Kidney (tissue), 14 donors: ENCODE data around the gene ADM2. TPM values are rescaled to one million over a fixed set of nuclear protein-coding genes. Genes with fewer than 3 reads are reported as not detected.

ENCODE experiments used
- DNase-seq, 5 donors: peaks; one replicate each; pipeline ENCODE4 v3.0.0-alpha.2; 2013 to 2020
- FAIRE-seq: peaks from 2 replicates; lab custom pipeline; 2012; peaks lifted over from hg19 to GRCh38; lab: Jason Lieb, UNC
- H3K27ac ChIP-seq, 2 donors: one replicate each; pipeline ENCODE4 v1.7.0; 2013; ENCODE audit warnings: low read depth in 2 of 2, low read length in 2 of 2, inconsistent platforms in 1 of 2
- H3K27me3 ChIP-seq: one replicate; pipeline ENCODE4 v1.7.1; 2013; ENCODE audit warnings: low read length, inconsistent platforms; ENCODE audit not compliant: control insufficient read depth, insufficient read depth
- H3K36me3 ChIP-seq, 3 donors: one replicate each; pipeline versions ENCODE4 v1.7.0 to v1.7.1; 2013; ENCODE audit warnings: low read length in 3 of 3, control low read depth in 1 of 3, inconsistent platforms in 1 of 3; ENCODE audit not compliant: insufficient read depth in 3 of 3, control insufficient read depth in 2 of 3
- H3K4me1 ChIP-seq, 3 donors: one replicate each; pipeline versions ENCODE4 v1.7.0 to v1.7.1; 2013; ENCODE audit warnings: low read length in 3 of 3, inconsistent platforms in 1 of 3, low read depth in 1 of 3; ENCODE audit not compliant: control insufficient read depth in 2 of 3, insufficient read depth in 2 of 3
- H3K4me3 ChIP-seq, 3 donors: one replicate each; pipeline versions ENCODE4 v1.7.0 to v1.8.1; 2013; ENCODE audit warnings: low read length in 3 of 3, control low read depth in 1 of 3, inconsistent platforms in 1 of 3
- H3K9ac ChIP-seq, 3 donors: one replicate each; pipeline versions ENCODE4 v1.7.0 to v1.7.1; 2013; ENCODE audit warnings: low read length in 3 of 3, control low read depth in 1 of 3, inconsistent platforms in 1 of 3
- H3K9me3 ChIP-seq, 3 donors: one replicate each; pipeline versions ENCODE4 v1.7.0 to v1.7.1; 2013; ENCODE audit warnings: low read length in 3 of 3, control low read depth in 1 of 3, inconsistent platforms in 1 of 3; ENCODE audit not compliant: control insufficient read depth in 2 of 3, insufficient read depth in 1 of 3
- intact Hi-C: fragments of 100-400 bp; cut with DNase I; formaldehyde crosslinking; loops from one replicate; pipeline ENCODE4 v1.11.1; 2022
- polyA plus RNA-seq: library from polyadenylated mRNA; stranded (reverse); fragments of 350-450 nt; fragmentation: Illumina TruSeq; extraction: RNeasy Lipid Tissue Mini Kit (QIAGEN cat#74804); gene quantifications from one replicate; pipeline ENCODE4 v1.2.3, GENCODE V29; 2014; ENCODE audit warnings: low read depth, low replicate concordance; ENCODE audit not compliant: insufficient read depth
- total RNA-seq: library from RNA; stranded (reverse); fragmentation: NEBNext Ultra II Directional; extraction: Animal tissue kit (Norgen Biotek cat#: 25700); gene quantifications from one replicate; pipeline ENCODE4 v1.2.1, GENCODE V29; 2021
- TF ChIP-seq, protein P1 (sequence below): IDR thresholded peaks from 3 replicates; pipeline ENCODE4 v1.5.1; 2012; ENCODE audit warnings: mild to moderate bottlenecking, moderate library complexity, borderline replicate concordance; ENCODE audit not compliant: insufficient read depth; ENCODE audit errors: extremely low read depth
- donor health status: control.
- donor health status: control.
- donor health status: control.
- donor health status: control.
- donor health status: control.
- donor health status: DM: yes; HTN: yes; CAD: no.
- donor health status: Normal renal cell carcinoma (clear cell type).

ADM2 gene
- total and polyA plus RNA-seq, 2 donors from 2014 or later: 8.0 to 10.6 TPM

DNA sequence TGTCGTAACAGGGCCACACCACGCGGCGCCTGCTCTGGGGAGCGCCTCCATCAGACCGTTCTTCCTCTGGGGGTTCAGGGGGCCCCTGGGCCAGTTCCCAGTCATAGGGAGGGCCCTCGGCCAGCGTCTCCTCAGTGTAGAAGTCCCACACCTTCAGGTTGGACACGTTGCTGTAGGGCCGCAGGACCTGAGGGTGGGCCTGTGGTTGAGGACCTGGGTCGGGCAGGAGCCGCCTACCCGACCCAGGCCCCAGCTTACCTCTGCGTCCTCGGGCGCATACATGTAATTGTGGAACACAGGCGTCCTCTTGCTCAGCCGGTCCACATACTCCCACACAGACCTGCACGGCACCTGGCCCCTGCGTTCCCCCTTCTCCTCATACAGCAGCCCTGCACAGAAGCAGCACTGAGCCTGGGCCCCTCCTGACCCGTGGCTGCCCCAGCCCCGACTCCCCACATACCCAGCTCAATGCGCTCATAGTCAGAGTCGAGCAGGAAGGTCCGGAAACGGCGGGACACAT is 26.7 kb upstream of the ADM2 start:
- TF ChIP-seq, protein P1, sequence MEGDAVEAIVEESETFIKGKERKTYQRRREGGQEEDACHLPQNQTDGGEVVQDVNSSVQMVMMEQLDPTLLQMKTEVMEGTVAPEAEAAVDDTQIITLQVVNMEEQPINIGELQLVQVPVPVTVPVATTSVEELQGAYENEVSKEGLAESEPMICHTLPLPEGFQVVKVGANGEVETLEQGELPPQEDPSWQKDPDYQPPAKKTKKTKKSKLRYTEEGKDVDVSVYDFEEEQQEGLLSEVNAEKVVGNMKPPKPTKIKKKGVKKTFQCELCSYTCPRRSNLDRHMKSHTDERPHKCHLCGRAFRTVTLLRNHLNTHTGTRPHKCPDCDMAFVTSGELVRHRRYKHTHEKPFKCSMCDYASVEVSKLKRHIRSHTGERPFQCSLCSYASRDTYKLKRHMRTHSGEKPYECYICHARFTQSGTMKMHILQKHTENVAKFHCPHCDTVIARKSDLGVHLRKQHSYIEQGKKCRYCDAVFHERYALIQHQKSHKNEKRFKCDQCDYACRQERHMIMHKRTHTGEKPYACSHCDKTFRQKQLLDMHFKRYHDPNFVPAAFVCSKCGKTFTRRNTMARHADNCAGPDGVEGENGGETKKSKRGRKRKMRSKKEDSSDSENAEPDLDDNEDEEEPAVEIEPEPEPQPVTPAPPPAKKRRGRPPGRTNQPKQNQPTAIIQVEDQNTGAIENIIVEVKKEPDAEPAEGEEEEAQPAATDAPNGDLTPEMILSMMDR: no peak
- Histone ChIP-seq H3K27me3 (no peaks in the 10 kb centered on the region), H3K9me3 (no peaks in the 10 kb centered on the region), H3K9ac (no peak overlapping the region), H3K36me3 (peaks cover 0 to 27% (median 8%) of the 10 kb centered on the region in 3 donors), H3K27ac (no peak overlapping the region), H3K4me3 (no peak overlapping the region), H3K4me1 (no peaks in the 10 kb centered on the region)
- no peak for FAIRE-seq
- no peak for DNase-seq
- intact Hi-C loops: no loop called here

GRCh38 chr22:50455201-50455600 is 26.1 kb upstream of the ADM2 start:
- H3K36me3 ChIP-seq: peaks cover 0 to 33% (median 8%) of the 10 kb centered on the region in 3 donors
- no peak for FAIRE-seq
- DNase-seq: no peak

DNA sequence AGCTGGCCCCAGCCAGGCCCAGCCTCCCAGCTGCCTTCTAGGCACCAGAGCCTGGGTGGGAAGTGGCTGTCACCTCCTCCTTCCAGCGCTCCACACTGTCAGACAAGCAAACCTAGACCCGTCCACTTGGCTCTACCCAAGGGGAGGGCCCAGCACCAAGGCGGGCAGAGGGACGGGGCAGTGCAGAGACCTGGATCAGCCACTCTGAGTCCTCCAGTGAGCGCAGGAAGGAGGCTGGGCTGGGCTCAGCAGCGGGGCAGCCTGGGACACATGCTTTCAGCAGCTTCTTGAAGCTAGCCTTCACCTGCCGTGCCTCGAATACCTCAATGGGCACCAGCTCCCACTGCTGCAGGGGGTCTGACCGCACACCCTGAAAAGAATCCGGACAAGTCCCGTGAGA is 25.3 kb upstream of the ADM2 start:
- DNase-seq (no peak), FAIRE-seq (no peak)
- no peak overlapping the region for H3K4me3 ChIP-seq
- H3K9me3 ChIP-seq: no peaks in the 10 kb centered on the region
- intact Hi-C loops: no loop called here
- H3K27ac ChIP-seq: no peak overlapping the region
- no peaks in the 10 kb centered on the region for H3K27me3 ChIP-seq
- peaks cover 0 to 35% (median 8%) of the 10 kb centered on the region in 3 donors for H3K36me3 ChIP-seq
- no peak overlapping the region for H3K9ac ChIP-seq
- TF ChIP-seq, protein P1: no peak
- no peaks in the 10 kb centered on the region for H3K4me1 ChIP-seq

More at GRCh38 chr22:50455201-50455600, 26.1 kb upstream of the ADM2 start:
- Histone ChIP-seq H3K4me3 (no peak overlapping the region), H3K9me3 (no peaks in the 10 kb centered on the region), H3K27ac (no peak overlapping the region), H3K9ac (no peak overlapping the region), H3K27me3 (no peaks in the 10 kb centered on the region), H3K4me1 (no peaks in the 10 kb centered on the region)
- TF ChIP-seq, protein P1: no peak
- intact Hi-C loops: no loop called here
